Measurements from ENCODE around the gene GLYATL3.

The GLYATL3 gene

GRCh38 chr6:49530141-49530776 lies 30.5 kb downstream of the GLYATL3 start:
- Histone ChIP-seq H3K27me3 (ENCODE audit: control insufficient read depth in 3 of 3, insufficient read depth in 3 of 3, low read depth in 1 of 3, low read length in 3 of 3) (no peaks in the 10 kb centered on the region), H3K36me3 (replicated peaks in 1 of 2; ENCODE audit: control insufficient read depth in 2 of 2, insufficient read depth in 2 of 2, low read length in 2 of 2) (no peaks in the 10 kb centered on the region), H3K14ac (ENCODE audit: low read length) (no peak overlapping the region), H2BK120ac (ENCODE audit: low read depth, low read length) (no peak overlapping the region), H4K8ac (ENCODE audit: low read depth, low read length) (no peak overlapping the region), H3K9me3 (replicated peaks in 1 of 2; ENCODE audit: control insufficient read depth in 2 of 2, insufficient read depth in 1 of 2, low read depth in 1 of 2, low read length in 2 of 2) (no peaks in the 10 kb centered on the region), H2BK12ac (ENCODE audit: low read length) (no peak overlapping the region), H2AFZ (ENCODE audit: low read length) (no peak overlapping the region), H3K4me2 (ENCODE audit: insufficient read depth, low read length, poor library complexity, severe bottlenecking) (no peak overlapping the region), H2AK5ac (ENCODE audit: low read depth, low read length) (no peak overlapping the region), H3K9ac (ENCODE audit: low read depth, low read length, poor library complexity) (no peak overlapping the region), H3K27ac (replicated peaks; ENCODE audit: low read length) (no peak overlapping the region), H3K23ac (ENCODE audit: low read depth, low read length, poor library complexity) (no peak overlapping the region), H2BK5ac (ENCODE audit: low read length) (no peak overlapping the region), H3K18ac (ENCODE audit: low read length) (no peak overlapping the region), H4K91ac (ENCODE audit: low read depth, low read length, poor library complexity) (no peak overlapping the region), H2BK15ac (ENCODE audit: low read length) (no peak overlapping the region), H3K4ac (ENCODE audit: low read length) (no peak overlapping the region), H3K79me1 (ENCODE audit: low read depth, low read length) (no peaks in the 10 kb centered on the region), H3K4me1 (ENCODE audit: control insufficient read depth in 2 of 2, insufficient read depth in 1 of 2, low read depth in 1 of 2, low read length in 2 of 2) (no peaks in the 10 kb centered on the region), H3K4me3 (ENCODE audit: low read length in 2 of 2) (no peak overlapping the region)
- WGBS, 2 donors (ENCODE audit: extremely low coverage in 2 of 2, insufficient read length in 2 of 2, insufficient replicate concordance in 1 of 2), result no CpG with 5 or more reads among the region's 2 CpGs
- no peak for DNase-seq (ENCODE audit: low spot score)

DNA sequence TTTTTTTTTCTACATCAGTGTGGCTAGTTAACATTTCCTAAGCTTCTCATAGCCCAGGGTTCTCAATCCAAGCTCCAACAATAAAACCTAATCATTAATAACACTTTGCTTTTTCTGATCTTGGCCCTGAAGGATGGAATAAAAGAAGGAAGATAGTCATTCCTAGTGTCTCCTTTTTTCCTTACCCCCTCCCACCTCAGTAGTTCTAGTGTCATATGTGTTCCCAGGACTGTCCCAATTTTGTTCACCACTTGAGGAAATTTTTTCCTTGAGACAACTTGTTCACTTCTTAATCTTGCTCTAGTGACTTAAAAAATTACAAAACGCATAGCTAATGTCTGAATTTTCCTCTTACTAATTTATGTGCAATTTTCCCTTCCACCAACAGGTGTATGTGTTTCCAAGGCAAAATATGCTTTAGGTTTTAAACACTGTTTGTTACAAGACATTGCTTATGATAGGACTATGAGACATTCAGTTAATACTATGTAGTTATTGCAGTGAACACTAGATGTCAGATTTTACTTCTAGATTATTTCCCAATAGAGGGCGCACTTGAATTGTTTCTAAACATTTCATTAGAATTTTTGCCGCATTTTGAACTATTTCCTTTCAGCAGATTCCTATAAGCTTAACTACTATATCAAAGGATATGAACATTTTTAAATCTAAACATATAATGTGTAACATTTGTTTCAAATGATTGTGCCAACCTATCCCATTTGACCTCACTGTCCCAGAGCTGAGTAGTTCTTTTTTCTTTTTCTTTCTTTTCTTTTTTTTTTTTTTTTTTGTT lies 32.2 kb downstream of the GLYATL3 start:
- no peak overlapping the region for H2BK5ac ChIP-seq (ENCODE audit: low read length)
- no peak overlapping the region for H2AFZ ChIP-seq (ENCODE audit: low read length)
- no peaks in the 10 kb centered on the region for H3K79me1 ChIP-seq (ENCODE audit: low read depth, low read length)
- no peak overlapping the region for H2BK15ac ChIP-seq (ENCODE audit: low read length)
- no peak overlapping the region for H3K27ac ChIP-seq (replicated peaks; ENCODE audit: low read length)
- H4K8ac ChIP-seq (ENCODE audit: low read depth, low read length), result no peak overlapping the region
- no peak overlapping the region for H3K4ac ChIP-seq (ENCODE audit: low read length)
- H2BK12ac ChIP-seq (ENCODE audit: low read length), result no peak overlapping the region
- WGBS, 2 donors (ENCODE audit: extremely low coverage in 2 of 2, insufficient read length in 2 of 2, insufficient replicate concordance in 1 of 2), result no CpG with 5 or more reads among the region's 3 CpGs
- no peaks in the 10 kb centered on the region for H3K27me3 ChIP-seq (ENCODE audit: control insufficient read depth in 3 of 3, insufficient read depth in 3 of 3, low read depth in 1 of 3, low read length in 3 of 3)
- H3K18ac ChIP-seq (ENCODE audit: low read length), result no peak overlapping the region
- H3K14ac ChIP-seq (ENCODE audit: low read length), result no peak overlapping the region
- no peak overlapping the region for H2BK120ac ChIP-seq (ENCODE audit: low read depth, low read length)
- DNase-seq (ENCODE audit: low spot score), result peak; percentile 37
- H2AK5ac ChIP-seq (ENCODE audit: low read depth, low read length), result no peak overlapping the region
- no peak overlapping the region for H4K91ac ChIP-seq (ENCODE audit: low read depth, low read length, poor library complexity)
- H3K36me3 ChIP-seq (replicated peaks in 1 of 2; ENCODE audit: control insufficient read depth in 2 of 2, insufficient read depth in 2 of 2, low read length in 2 of 2), result no peaks in the 10 kb centered on the region
- no peaks in the 10 kb centered on the region for H3K4me1 ChIP-seq (ENCODE audit: control insufficient read depth in 2 of 2, insufficient read depth in 1 of 2, low read depth in 1 of 2, low read length in 2 of 2)
- H3K23ac ChIP-seq (ENCODE audit: low read depth, low read length, poor library complexity), result no peak overlapping the region
- no peak overlapping the region for H3K4me2 ChIP-seq (ENCODE audit: insufficient read depth, low read length, poor library complexity, severe bottlenecking)
- no peaks in the 10 kb centered on the region for H3K9me3 ChIP-seq (replicated peaks in 1 of 2; ENCODE audit: control insufficient read depth in 2 of 2, insufficient read depth in 1 of 2, low read depth in 1 of 2, low read length in 2 of 2)
- no peak overlapping the region for H3K4me3 ChIP-seq (ENCODE audit: low read length in 2 of 2)
- H3K9ac ChIP-seq (ENCODE audit: low read depth, low read length, poor library complexity), result no peak overlapping the region

GRCh38 chr6:49535795-49536194 lies 36.1 kb downstream of the GLYATL3 start:
- no peak overlapping the region for H3K14ac ChIP-seq (ENCODE audit: low read length)
- H2BK15ac ChIP-seq (ENCODE audit: low read length), result no peak overlapping the region
- H3K4me1 ChIP-seq (ENCODE audit: control insufficient read depth in 2 of 2, insufficient read depth in 1 of 2, low read depth in 1 of 2, low read length in 2 of 2), result no peaks in the 10 kb centered on the region
- no peaks in the 10 kb centered on the region for H3K36me3 ChIP-seq (replicated peaks in 1 of 2; ENCODE audit: control insufficient read depth in 2 of 2, insufficient read depth in 2 of 2, low read length in 2 of 2)
- no peak overlapping the region for H2AFZ ChIP-seq (ENCODE audit: low read length)
- H3K4me3 ChIP-seq (ENCODE audit: low read length in 2 of 2), result no peak overlapping the region
- no peak overlapping the region for H3K9ac ChIP-seq (ENCODE audit: low read depth, low read length, poor library complexity)
- no peak overlapping the region for H3K23ac ChIP-seq (ENCODE audit: low read depth, low read length, poor library complexity)
- no CpG with 5 or more reads among the region's 5 CpGs for WGBS, 2 donors (ENCODE audit: extremely low coverage in 2 of 2, insufficient read length in 2 of 2, insufficient replicate concordance in 1 of 2)
- no peak overlapping the region for H3K18ac ChIP-seq (ENCODE audit: low read length)
- H2BK12ac ChIP-seq (ENCODE audit: low read length), result no peak overlapping the region
- H3K9me3 ChIP-seq (replicated peaks in 1 of 2; ENCODE audit: control insufficient read depth in 2 of 2, insufficient read depth in 1 of 2, low read depth in 1 of 2, low read length in 2 of 2), result no peaks in the 10 kb centered on the region
- no peaks in the 10 kb centered on the region for H3K27me3 ChIP-seq (ENCODE audit: control insufficient read depth in 3 of 3, insufficient read depth in 3 of 3, low read depth in 1 of 3, low read length in 3 of 3)
- H3K4me2 ChIP-seq (ENCODE audit: insufficient read depth, low read length, poor library complexity, severe bottlenecking), result no peak overlapping the region
- no peak overlapping the region for H2BK120ac ChIP-seq (ENCODE audit: low read depth, low read length)
- H3K27ac ChIP-seq (replicated peaks; ENCODE audit: low read length), result no peak overlapping the region
- H3K4ac ChIP-seq (ENCODE audit: low read length), result no peak overlapping the region
- H2AK5ac ChIP-seq (ENCODE audit: low read depth, low read length), result no peak overlapping the region
- no peak overlapping the region for H4K8ac ChIP-seq (ENCODE audit: low read depth, low read length)
- no peak overlapping the region for H4K91ac ChIP-seq (ENCODE audit: low read depth, low read length, poor library complexity)
- no peak for DNase-seq (ENCODE audit: low spot score)
- H2BK5ac ChIP-seq (ENCODE audit: low read length), result no peak overlapping the region
- H3K79me1 ChIP-seq (ENCODE audit: low read depth, low read length), result no peaks in the 10 kb centered on the region

DNA sequence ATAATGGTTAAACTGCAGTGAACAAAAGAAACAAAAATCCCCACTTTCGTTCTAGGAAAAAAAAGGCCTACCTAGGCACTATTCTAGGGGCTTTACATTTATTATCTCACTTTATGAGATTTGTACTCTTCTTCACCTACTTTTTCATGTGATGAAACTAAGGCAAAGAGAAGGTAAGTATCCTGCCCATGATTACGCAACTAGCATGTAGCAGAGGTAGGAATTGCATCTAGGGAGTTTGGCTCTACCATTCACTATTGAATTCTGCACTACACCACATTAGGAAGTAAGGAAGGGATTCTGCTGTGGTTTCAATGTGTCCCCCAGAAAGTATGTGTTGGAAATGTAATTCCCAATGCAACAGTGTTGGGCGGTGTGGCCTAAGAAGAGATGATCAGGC lies 39.4 kb downstream of the GLYATL3 start:
- Histone ChIP-seq H3K23ac (ENCODE audit: low read depth, low read length, poor library complexity) (no peak overlapping the region), H3K14ac (ENCODE audit: low read length) (no peak overlapping the region), H3K4me1 (ENCODE audit: control insufficient read depth in 2 of 2, insufficient read depth in 1 of 2, low read depth in 1 of 2, low read length in 2 of 2) (no peaks in the 10 kb centered on the region), H3K9ac (ENCODE audit: low read depth, low read length, poor library complexity) (no peak overlapping the region), H2AFZ (ENCODE audit: low read length) (no peak overlapping the region), H3K4me2 (ENCODE audit: insufficient read depth, low read length, poor library complexity, severe bottlenecking) (no peak overlapping the region), H2BK120ac (ENCODE audit: low read depth, low read length) (no peak overlapping the region), H2BK5ac (ENCODE audit: low read length) (no peak overlapping the region), H3K36me3 (replicated peaks in 1 of 2; ENCODE audit: control insufficient read depth in 2 of 2, insufficient read depth in 2 of 2, low read length in 2 of 2) (no peaks in the 10 kb centered on the region), H2BK15ac (ENCODE audit: low read length) (no peak overlapping the region), H3K4me3 (ENCODE audit: low read length in 2 of 2) (no peak overlapping the region), H2BK12ac (ENCODE audit: low read length) (no peak overlapping the region), H3K4ac (ENCODE audit: low read length) (no peak overlapping the region), H3K18ac (ENCODE audit: low read length) (no peak overlapping the region), H4K8ac (ENCODE audit: low read depth, low read length) (no peak overlapping the region), H3K9me3 (replicated peaks in 1 of 2; ENCODE audit: control insufficient read depth in 2 of 2, insufficient read depth in 1 of 2, low read depth in 1 of 2, low read length in 2 of 2) (no peaks in the 10 kb centered on the region), H3K27me3 (ENCODE audit: control insufficient read depth in 3 of 3, insufficient read depth in 3 of 3, low read depth in 1 of 3, low read length in 3 of 3) (no peaks in the 10 kb centered on the region), H3K27ac (replicated peaks; ENCODE audit: low read length) (no peak overlapping the region), H2AK5ac (ENCODE audit: low read depth, low read length) (no peak overlapping the region), H4K91ac (ENCODE audit: low read depth, low read length, poor library complexity) (no peak overlapping the region), H3K79me1 (ENCODE audit: low read depth, low read length) (no peaks in the 10 kb centered on the region)
- DNase-seq (ENCODE audit: low spot score), result no peak
- no CpG with 5 or more reads among the region's 3 CpGs for WGBS, 2 donors (ENCODE audit: extremely low coverage in 2 of 2, insufficient read length in 2 of 2, insufficient replicate concordance in 1 of 2)

All from neuronal stem cell (in vitro differentiated cells).